ENCODE results near the gene DKKL1.

DNA sequence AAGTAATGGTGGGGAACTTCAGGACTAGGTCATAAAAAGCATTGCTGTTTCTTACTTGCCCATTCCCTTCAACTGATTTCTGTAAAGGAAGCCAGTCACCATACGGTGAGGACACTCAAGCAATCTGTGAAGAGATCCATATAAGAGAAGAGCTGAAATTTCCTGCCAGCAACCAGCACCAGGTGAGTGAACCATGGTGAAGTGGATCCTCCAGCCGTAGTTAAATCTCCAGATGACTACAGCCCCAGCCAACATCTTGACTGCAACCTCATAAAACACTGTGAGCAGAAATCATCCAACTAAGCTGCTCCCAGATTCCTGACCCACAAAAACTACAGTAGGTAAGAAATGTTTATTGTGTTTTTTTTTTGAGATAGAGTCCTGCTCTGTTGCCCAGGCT is 34.9 kb upstream of the DKKL1 start:
- TF ChIP-seq CTCF (IDR thresholded peaks at IDR 0.05; ENCODE audit: poor library complexity, severe bottlenecking) (no peak), POLR2AphosphoS5 (IDR thresholded peaks at IDR 0.05) (no peak), MXI1 (conservative IDR thresholded peaks at IDR 0.05; ENCODE audit: poor library complexity, severe bottlenecking) (no peak), EZH2 (IDR thresholded peaks at IDR 0.05; ENCODE audit: borderline replicate concordance, insufficient read depth, low read length, poor library complexity, severe bottlenecking) (no peak), TAF1 (IDR thresholded peaks at IDR 0.05; ENCODE audit: low read depth) (no peak)
